GM19395 (cell line): Measurements from ENCODE around the gene EHBP1L1.

Experiments used
- ATAC-seq: cut with Tn5 transposase; IDR thresholded peaks from one replicate; pipeline ENCODE4 v1.9.1; 2021; ENCODE audit warnings: mild to moderate bottlenecking, moderate library complexity; ENCODE audit not compliant: unreplicated experiment

The EHBP1L1 gene

GRCh38 chr11:65576867-65577755 lies 1.3 kb downstream of the EHBP1L1 start:
- no peak for ATAC-seq

GRCh38 chr11:65577756-65578109 lies 1.9 kb downstream of the EHBP1L1 start:
- no peak for ATAC-seq

- ATAC-seq = no peak
Observed at GRCh38 chr11:65578134-65578533, 2.3 kb downstream of the EHBP1L1 start.

- ATAC-seq = no peak
Observed at GRCh38 chr11:65578667-65579066, 2.8 kb downstream of the EHBP1L1 start.

- ATAC-seq = no peak
Observed at GRCh38 chr11:65579291-65579690, 3.4 kb downstream of the EHBP1L1 start.

GRCh38 chr11:65580031-65580692 lies 4.3 kb downstream of the EHBP1L1 start:
- no peak for ATAC-seq

- ATAC-seq = no peak
Observed at GRCh38 chr11:65580756-65581155, 4.9 kb downstream of the EHBP1L1 start.

GRCh38 chr11:65581928-65582327 lies 6.1 kb downstream of the EHBP1L1 start:
- no peak for ATAC-seq

- ATAC-seq = no peak
Observed at GRCh38 chr11:65583589-65583988, 7.7 kb downstream of the EHBP1L1 start.

GRCh38 chr11:65584106-65584505 lies 8.3 kb downstream of the EHBP1L1 start:
- no peak for ATAC-seq

GRCh38 chr11:65584723-65585171 lies 8.9 kb downstream of the EHBP1L1 start:
- no peak for ATAC-seq

- ATAC-seq = no peak
Observed at GRCh38 chr11:65585396-65586246, 9.8 kb downstream of the EHBP1L1 start.

GRCh38 chr11:65586247-65586630 lies 10.4 kb downstream of the EHBP1L1 start:
- no peak for ATAC-seq

GRCh38 chr11:65586676-65587075 lies 10.8 kb downstream of the EHBP1L1 start:
- no peak for ATAC-seq

GRCh38 chr11:65588199-65589054 lies 12.6 kb downstream of the EHBP1L1 start:
- ATAC-seq = peak; percentile 75

GRCh38 chr11:65589444-65590239 lies 13.8 kb downstream of the EHBP1L1 start:
- no peak for ATAC-seq

- ATAC-seq = no peak
Observed at GRCh38 chr11:65590240-65590738, 14.4 kb downstream of the EHBP1L1 start.

GRCh38 chr11:65591939-65592857 lies 16.3 kb downstream of the EHBP1L1 start:
- no peak for ATAC-seq
